Measurements from ENCODE around the gene NXPH4.

NXPH4 gene

DNA sequence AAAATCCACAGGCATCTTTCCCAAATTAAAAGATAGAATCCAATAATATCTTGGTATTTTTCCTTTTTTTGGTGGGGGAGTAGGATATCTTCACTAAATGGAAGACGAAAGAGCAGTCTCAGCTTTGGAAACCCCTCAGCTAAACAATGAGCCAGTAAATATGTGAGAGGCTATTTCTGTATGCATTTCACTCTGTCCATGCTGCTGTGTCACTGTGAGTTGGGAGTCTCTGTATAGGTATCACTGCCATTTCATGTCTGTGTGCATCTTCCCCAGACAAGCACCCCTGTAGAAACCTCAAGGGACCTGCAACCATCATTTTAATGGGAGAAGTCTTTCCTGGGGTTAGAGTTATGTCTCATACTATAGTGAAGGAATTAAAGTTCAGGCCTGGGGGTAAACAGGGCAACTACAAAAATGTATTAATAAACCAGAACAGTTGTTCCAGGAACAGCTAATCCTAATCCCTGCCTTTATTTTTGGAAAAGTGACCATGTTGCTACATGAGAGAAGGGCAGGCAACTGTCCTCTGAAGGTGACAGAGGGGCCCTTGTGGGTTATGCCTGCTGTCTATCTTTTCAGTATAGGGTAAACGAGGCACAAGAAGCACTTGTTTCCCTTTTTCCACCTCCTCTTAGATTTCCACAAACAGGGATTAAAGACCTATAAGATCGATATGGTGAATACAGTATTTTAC, 45.7 kb downstream of the NXPH4 start:
- in situ Hi-C loops (cut with MboI; ENCODE audit: low sequenced_read_pairs) = no loop called here

- in situ Hi-C loops (cut with MboI; ENCODE audit: low sequenced_read_pairs) = no loop called here
Observed at GRCh38 chr12:57263096-57263495, 46.5 kb downstream of the NXPH4 start.

GRCh38 chr12:57266681-57267080, 50.1 kb downstream of the NXPH4 start:
- in situ Hi-C loops (cut with MboI; ENCODE audit: low sequenced_read_pairs) = no loop called here

GRCh38 chr12:57268264-57268663, 51.7 kb downstream of the NXPH4 start:
- in situ Hi-C loops (cut with MboI; ENCODE audit: low sequenced_read_pairs) = no loop called here

DNA sequence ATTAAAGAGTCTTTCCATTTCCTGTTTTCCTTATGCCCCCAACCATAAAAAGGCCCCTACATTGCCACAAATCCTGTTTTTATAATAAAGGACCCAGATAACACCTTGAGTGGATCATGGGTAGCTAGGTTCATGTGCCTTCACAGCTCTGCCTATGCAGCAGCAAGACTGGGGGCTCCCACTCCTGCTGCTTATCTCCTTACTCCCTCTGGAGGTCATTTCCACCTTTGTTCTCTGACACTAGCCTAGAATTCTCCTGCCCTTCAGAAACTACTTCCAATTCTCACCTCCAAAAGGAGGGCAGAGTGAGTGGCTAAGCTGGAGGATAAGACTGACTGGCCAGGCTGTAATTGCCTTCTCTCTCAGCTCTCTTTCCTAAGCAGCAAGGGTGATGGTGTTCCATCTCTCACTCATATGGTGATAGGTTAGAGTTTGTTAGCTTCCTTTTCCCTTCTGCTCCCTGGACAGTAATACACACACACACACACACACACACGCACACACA, 54.4 kb downstream of the NXPH4 start:
- in situ Hi-C loops (cut with MboI; ENCODE audit: low sequenced_read_pairs) = no loop called here

- in situ Hi-C loops (cut with MboI; ENCODE audit: low sequenced_read_pairs) = no loop called here
Observed at GRCh38 chr12:57272337-57273151, 56.0 kb downstream of the NXPH4 start.

DNA sequence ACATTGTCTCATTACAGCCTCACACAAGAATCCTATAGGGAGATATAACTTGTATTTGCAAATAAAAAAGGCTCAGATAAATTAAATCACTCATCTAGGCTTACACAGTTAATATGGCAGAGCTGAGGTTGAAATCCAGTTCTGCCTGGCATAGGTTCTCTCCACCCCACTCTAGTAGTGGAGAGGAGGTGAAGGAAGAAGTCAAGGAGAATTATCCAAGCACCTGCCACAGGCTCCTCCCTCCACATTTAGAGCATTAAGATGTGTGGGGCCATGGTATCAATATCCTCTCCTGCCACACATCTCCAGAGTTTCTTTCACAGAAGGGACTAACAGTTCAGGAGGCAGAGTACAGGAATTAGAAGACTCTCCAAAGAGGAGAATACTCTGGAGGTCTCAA, 56.9 kb downstream of the NXPH4 start:
- in situ Hi-C loops (cut with MboI; ENCODE audit: low sequenced_read_pairs) = no loop called here
